Neutrophil (primary cell): ENCODE results near the gene PRKCH.

Experiments used
- H3K27ac ChIP-seq: fragments of 200-600 bp; sonication (generic); 2 replicates; pipeline ENCODE4 v1.5.1; 2016; ENCODE audit warnings: mild to moderate bottlenecking, moderate library complexity
- H3K27me3 ChIP-seq: fragments of 200-600 bp; sonication (generic); 2 replicates; pipeline ENCODE4 v1.6.0; 2016; ENCODE audit warnings: mild to moderate bottlenecking
- H3K36me3 ChIP-seq: fragments of 200-600 bp; sonication (generic); 2 replicates; pipeline ENCODE4 v1.5.1; 2017
- H3K4me1 ChIP-seq, 2 experiments: fragments of 200-600 bp in 1 of 2; sonication (generic) in 1 of 2; 1 replicate in 1 of 2; 2 replicates in 1 of 2; pipeline versions ENCODE4 v1.5.1 to v1.6.1; 2013 to 2016; ENCODE audit warnings: low read depth in 1 of 2, low read length in 1 of 2, mild to moderate bottlenecking in 1 of 2, moderate library complexity in 1 of 2; ENCODE audit not compliant: control insufficient read depth in 1 of 2, insufficient read depth in 1 of 2
- H3K4me3 ChIP-seq, 2 experiments: fragments of 200-600 bp in 1 of 2; sonication (generic) in 1 of 2; 1 replicate in 1 of 2; 2 replicates in 1 of 2; pipeline ENCODE4 v1.5.1; 2013 to 2016; ENCODE audit warnings: low read depth in 1 of 2, low read length in 1 of 2, mild to moderate bottlenecking in 1 of 2, moderate library complexity in 1 of 2
- H3K9me3 ChIP-seq: fragments of 200-600 bp; sonication (generic); 2 replicates; pipeline ENCODE4 v1.5.1; 2016
- TF ChIP-seq, protein P1 (sequence below): fragments of 200-600 bp; sonication (generic); IDR thresholded peaks from 2 replicates; pipeline ENCODE4 v1.5.1; 2016; ENCODE audit warnings: antibody characterized with exemption

Gene PRKCH

DNA sequence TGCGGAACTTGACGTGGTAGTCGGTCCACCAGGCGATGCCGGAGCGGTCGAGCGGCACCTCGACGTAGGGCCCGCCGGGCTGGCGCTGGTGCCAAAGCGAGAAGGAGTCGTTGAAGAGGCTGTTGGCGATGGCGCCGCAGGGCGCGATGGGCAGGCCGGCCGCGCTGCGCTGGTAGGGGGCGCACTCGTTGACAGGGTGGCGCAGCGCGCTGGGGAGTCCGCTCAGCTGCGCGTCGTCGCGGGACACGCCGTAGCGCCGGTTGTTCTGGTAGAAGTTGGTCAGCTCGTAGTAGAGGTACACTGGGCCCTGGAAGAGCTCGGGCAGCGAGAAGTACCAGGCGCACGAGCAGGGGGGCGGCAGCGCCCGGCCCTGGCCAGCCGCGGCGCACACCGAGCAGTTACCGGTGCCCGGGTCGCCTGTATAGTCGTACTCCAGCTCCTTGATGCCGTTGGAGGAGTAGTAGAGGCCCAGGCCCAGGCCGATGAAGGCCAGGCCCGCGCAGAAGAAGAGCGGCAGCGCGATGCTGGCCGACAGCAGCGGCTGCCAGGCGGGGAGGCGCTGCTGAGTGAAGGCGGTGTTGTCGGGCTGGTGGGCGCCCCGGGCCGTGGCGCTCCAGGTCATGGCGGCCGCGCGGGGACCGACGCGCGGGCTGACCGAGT lies 40.7 kb upstream of the PRKCH start:
- Histone ChIP-seq H3K27me3 (peaks cover 100% of the 10 kb centered on the region), H3K4me3 (peak overlapping the region in 1 of 2 experiments; percentile 30), H3K4me1 (peaks cover 0 to 12% of the 10 kb centered on the region in 2 experiments), H3K36me3 (no peaks in the 10 kb centered on the region), H3K27ac (no peak overlapping the region), H3K9me3 (no peaks in the 10 kb centered on the region)
- TF ChIP-seq, protein P1, sequence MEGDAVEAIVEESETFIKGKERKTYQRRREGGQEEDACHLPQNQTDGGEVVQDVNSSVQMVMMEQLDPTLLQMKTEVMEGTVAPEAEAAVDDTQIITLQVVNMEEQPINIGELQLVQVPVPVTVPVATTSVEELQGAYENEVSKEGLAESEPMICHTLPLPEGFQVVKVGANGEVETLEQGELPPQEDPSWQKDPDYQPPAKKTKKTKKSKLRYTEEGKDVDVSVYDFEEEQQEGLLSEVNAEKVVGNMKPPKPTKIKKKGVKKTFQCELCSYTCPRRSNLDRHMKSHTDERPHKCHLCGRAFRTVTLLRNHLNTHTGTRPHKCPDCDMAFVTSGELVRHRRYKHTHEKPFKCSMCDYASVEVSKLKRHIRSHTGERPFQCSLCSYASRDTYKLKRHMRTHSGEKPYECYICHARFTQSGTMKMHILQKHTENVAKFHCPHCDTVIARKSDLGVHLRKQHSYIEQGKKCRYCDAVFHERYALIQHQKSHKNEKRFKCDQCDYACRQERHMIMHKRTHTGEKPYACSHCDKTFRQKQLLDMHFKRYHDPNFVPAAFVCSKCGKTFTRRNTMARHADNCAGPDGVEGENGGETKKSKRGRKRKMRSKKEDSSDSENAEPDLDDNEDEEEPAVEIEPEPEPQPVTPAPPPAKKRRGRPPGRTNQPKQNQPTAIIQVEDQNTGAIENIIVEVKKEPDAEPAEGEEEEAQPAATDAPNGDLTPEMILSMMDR: no peak

DNA sequence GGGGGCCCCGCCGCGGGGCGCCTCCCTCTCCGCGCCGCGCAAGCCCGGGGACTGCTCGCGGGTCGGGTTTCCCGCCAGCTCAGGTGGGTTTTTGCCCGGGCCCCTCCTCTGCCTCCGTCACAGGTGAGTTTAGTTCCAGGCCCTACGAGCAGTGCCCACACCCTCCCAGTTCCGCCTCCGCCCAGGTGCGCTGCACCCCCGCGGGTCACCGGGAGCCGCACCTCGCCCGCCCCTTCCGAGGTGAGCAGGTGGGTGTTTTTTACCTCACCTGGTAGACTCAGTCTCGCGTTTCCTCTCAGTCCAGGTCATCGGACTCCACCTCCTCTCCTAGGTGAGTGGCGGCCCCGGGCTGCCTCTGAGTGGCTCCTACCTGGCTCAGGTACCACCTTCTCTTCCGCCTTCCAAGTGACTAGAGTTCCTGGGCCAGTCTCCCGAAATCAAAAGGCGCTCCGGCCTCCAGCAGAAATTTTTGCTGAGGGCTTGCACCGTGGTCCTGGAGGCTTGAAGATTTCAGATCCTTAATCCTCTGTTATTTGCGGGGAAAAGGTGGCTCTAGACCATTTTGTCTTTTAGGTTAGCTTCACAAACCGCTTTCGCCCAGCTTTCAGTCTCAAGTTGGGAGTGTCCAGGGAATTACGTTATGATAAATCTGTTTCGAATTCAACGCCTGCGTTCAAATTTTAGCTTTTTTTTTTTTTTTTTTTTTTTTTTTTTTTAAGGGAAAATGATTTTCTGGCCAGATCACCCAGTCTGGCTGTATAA lies 40.0 kb upstream of the PRKCH start, which contains the start of gene TMEM30B:
Gene TMEM30B, minus strand, starts transcription at position 153 of the 762 bp plus-strand sequence. CDS start 191 bp downstream, outside the sequence.
- Histone ChIP-seq H3K36me3 (no peaks in the 10 kb centered on the region), H3K27me3 (peaks cover 100% of the 10 kb centered on the region), H3K9me3 (no peaks in the 10 kb centered on the region), H3K4me3 (peak within 1 kb of the TSS in 1 of 2 experiments; percentile 30), H3K27ac (no peak within 1 kb of the TSS), H3K4me1 (peaks cover 0 to 12% of the 10 kb centered on the region in 2 experiments)
- TF ChIP-seq, protein P1: no peak

DNA sequence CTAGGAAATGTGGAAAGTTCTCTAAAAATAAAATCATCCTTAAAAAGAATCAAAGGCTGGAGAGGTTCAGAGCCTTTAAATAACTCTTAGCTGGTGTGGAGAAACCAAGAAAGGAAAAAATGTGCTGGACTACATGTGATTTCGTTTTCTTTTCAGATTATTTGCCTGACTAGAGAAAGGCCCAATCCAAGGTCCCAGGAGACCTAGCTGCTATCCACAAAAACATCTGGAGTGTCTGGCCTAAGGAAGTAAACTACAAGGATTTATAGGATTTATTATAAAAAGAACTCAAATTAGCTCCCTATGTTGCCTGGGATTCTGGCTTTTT lies 39.5 kb upstream of the PRKCH start:
- TF ChIP-seq, protein P1: no peak
- H3K27me3 ChIP-seq: peaks cover 99% of the 10 kb centered on the region
- no peak overlapping the region for H3K4me3 ChIP-seq
- H3K9me3 ChIP-seq: no peaks in the 10 kb centered on the region
- H3K36me3 ChIP-seq: no peaks in the 10 kb centered on the region
- H3K4me1 ChIP-seq: peaks cover 0 to 12% of the 10 kb centered on the region in 2 experiments
- H3K27ac ChIP-seq: no peak overlapping the region

DNA sequence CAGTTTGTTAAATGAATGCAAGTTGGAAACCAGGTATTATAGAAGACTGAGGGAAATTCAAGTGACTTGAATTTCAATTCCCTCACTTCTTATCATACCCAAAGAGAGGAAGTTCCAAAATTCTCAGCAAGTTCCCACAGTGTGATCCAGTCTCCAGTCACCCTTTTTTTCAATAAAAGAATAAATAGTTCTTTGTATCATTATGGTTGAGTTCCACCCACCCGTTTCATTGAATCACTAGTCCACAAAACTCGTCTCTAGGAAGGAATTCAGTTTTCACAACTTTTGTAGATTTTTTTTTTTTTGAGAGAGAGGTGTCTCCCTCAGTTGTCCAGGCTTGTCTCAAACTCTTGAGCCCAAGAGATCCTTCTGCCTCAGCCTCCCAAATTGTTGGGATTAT lies 38.6 kb upstream of the PRKCH start:
- TF ChIP-seq, protein P1: no peak
- H3K27ac ChIP-seq: no peak overlapping the region
- peaks cover 0 to 12% of the 10 kb centered on the region in 2 experiments for H3K4me1 ChIP-seq
- H3K36me3 ChIP-seq: no peaks in the 10 kb centered on the region
- H3K9me3 ChIP-seq: no peaks in the 10 kb centered on the region
- no peak overlapping the region for H3K4me3 ChIP-seq
- H3K27me3 ChIP-seq: peaks cover 91% of the 10 kb centered on the region

DNA sequence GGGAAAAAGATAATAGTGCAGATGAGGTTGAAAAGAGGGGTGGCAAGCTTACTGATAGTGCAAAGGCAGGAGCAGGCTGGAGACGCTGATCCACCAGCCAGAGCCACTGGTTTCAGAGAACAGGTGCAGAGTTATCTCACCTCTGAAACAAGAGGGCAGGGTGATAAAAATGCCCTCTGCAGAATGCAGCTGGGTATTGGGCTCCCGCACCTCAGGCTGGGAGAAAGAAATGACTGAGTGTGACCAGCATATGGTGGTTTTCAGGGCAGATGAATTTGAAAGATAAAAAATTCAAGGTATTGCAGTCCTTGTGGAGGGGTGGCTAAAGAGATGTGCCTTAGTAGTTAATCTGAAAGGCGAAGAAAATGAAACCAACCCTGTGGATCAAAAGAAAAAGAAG lies 37.4 kb upstream of the PRKCH start:
- Histone ChIP-seq H3K36me3 (no peaks in the 10 kb centered on the region), H3K9me3 (no peaks in the 10 kb centered on the region), H3K27ac (no peak overlapping the region), H3K27me3 (peaks cover 80% of the 10 kb centered on the region), H3K4me3 (no peak overlapping the region), H3K4me1 (peaks cover 0 to 12% of the 10 kb centered on the region in 2 experiments)
- TF ChIP-seq, protein P1: no peak
